ENCODE measurements around the gene GPM6B. TPM values are rescaled to one million over a fixed set of nuclear protein-coding genes. Genes with fewer than 3 reads are reported as not detected.
"Not testable (repeated sequence)": the region's sequence is repeated elsewhere in the genome, so short reads cannot be mapped to it uniquely, and the experiment has no call there.

Gene GPM6B
- total RNA-seq, 1 donor from 2014 or later, result not detected

GRCh38 chrX:13752646-13753045 lies 64.2 kb downstream of the GPM6B start:
- peaks cover 33% of the 10 kb centered on the region for H3K4me1 Mint-ChIP-seq (ENCODE audit: low read depth)
- peak overlapping the region; percentile 13 for H3K27ac Mint-ChIP-seq
- no peak for DNase-seq (ENCODE audit: low spot score)
- intact Hi-C loops (cut with micrococcal nuclease), result no loop called here
- H3K4me3 Mint-ChIP-seq, result no peak overlapping the region
- no peaks in the 10 kb centered on the region for H3K9me3 Mint-ChIP-seq
- no peaks in the 10 kb centered on the region for H3K27me3 Mint-ChIP-seq (ENCODE audit: insufficient read depth)
- H3K36me3 Mint-ChIP-seq (ENCODE audit: low read depth), result peaks cover 19% of the 10 kb centered on the region

GRCh38 chrX:13752141-13752540 lies 64.8 kb downstream of the GPM6B start:
- intact Hi-C loops (cut with micrococcal nuclease), result no loop called here
- Mint-ChIP-seq H3K4me3 (no peak overlapping the region), H3K36me3 (ENCODE audit: low read depth) (peaks cover 23% of the 10 kb centered on the region), H3K9me3 (no peaks in the 10 kb centered on the region), H3K4me1 (ENCODE audit: low read depth) (peaks cover 33% of the 10 kb centered on the region), H3K27ac (no peak overlapping the region), H3K27me3 (ENCODE audit: insufficient read depth) (no peaks in the 10 kb centered on the region)
- DNase-seq (ENCODE audit: low spot score), result no peak

GRCh38 chrX:13750812-13751211 lies 66.1 kb downstream of the GPM6B start:
- no peak for DNase-seq (ENCODE audit: low spot score)
- H3K27me3 Mint-ChIP-seq (ENCODE audit: insufficient read depth), result no peaks in the 10 kb centered on the region
- intact Hi-C loops (cut with micrococcal nuclease), result loop anchor here (1.0 to 2.0 kb wide), 3 partner anchors 93 to 281 kb away; no protein-coding TSS in a partner anchor
- H3K4me1 Mint-ChIP-seq (ENCODE audit: low read depth), result peaks cover 33% of the 10 kb centered on the region
- no peak overlapping the region for H3K4me3 Mint-ChIP-seq
- no peaks in the 10 kb centered on the region for H3K9me3 Mint-ChIP-seq
- H3K36me3 Mint-ChIP-seq (ENCODE audit: low read depth), result peaks cover 30% of the 10 kb centered on the region
- H3K27ac Mint-ChIP-seq, result peak overlapping the region; percentile 20

GRCh38 chrX:13750204-13750603 lies 66.7 kb downstream of the GPM6B start:
- Mint-ChIP-seq H3K27ac (no peak overlapping the region), H3K4me1 (ENCODE audit: low read depth) (peaks cover 29% of the 10 kb centered on the region), H3K4me3 (no peak overlapping the region), H3K36me3 (ENCODE audit: low read depth) (peaks cover 32% of the 10 kb centered on the region), H3K27me3 (ENCODE audit: insufficient read depth) (no peaks in the 10 kb centered on the region), H3K9me3 (no peaks in the 10 kb centered on the region)
- intact Hi-C loops (cut with micrococcal nuclease), result loop anchor here (1.0 to 2.0 kb wide), 3 partner anchors 92 to 282 kb away; no protein-coding TSS in a partner anchor
- DNase-seq (ENCODE audit: low spot score), result no peak

- Mint-ChIP-seq H3K27ac (no peak overlapping the region), H3K27me3 (ENCODE audit: insufficient read depth) (no peaks in the 10 kb centered on the region), H3K4me1 (ENCODE audit: low read depth) (peaks cover 24% of the 10 kb centered on the region), H3K36me3 (ENCODE audit: low read depth) (peaks cover 29% of the 10 kb centered on the region), H3K9me3 (no peaks in the 10 kb centered on the region), H3K4me3 (no peak overlapping the region)
- DNase-seq (ENCODE audit: low spot score), result no peak
- intact Hi-C loops (cut with micrococcal nuclease), result no loop called here
Observed at GRCh38 chrX:13748486-13748885, 68.4 kb downstream of the GPM6B start.

GRCh38 chrX:13747836-13748235 lies 69.1 kb downstream of the GPM6B start:
- no peak overlapping the region for H3K27ac Mint-ChIP-seq
- no peak overlapping the region for H3K4me3 Mint-ChIP-seq
- DNase-seq (ENCODE audit: low spot score), result no peak
- no peaks in the 10 kb centered on the region for H3K27me3 Mint-ChIP-seq (ENCODE audit: insufficient read depth)
- peaks cover 24% of the 10 kb centered on the region for H3K4me1 Mint-ChIP-seq (ENCODE audit: low read depth)
- peaks cover 25% of the 10 kb centered on the region for H3K36me3 Mint-ChIP-seq (ENCODE audit: low read depth)
- intact Hi-C loops (cut with micrococcal nuclease), result no loop called here
- H3K9me3 Mint-ChIP-seq, result no peaks in the 10 kb centered on the region

GRCh38 chrX:13742397-13743176 lies 74.3 kb downstream of the GPM6B start:
- Mint-ChIP-seq H3K9me3 (no peaks in the 10 kb centered on the region), H3K4me1 (ENCODE audit: low read depth) (peaks cover 21% of the 10 kb centered on the region), H3K4me3 (peak overlapping the region; percentile 51), H3K27me3 (ENCODE audit: insufficient read depth) (no peaks in the 10 kb centered on the region), H3K36me3 (ENCODE audit: low read depth) (peaks cover 19% of the 10 kb centered on the region), H3K27ac (peak overlapping the region; percentile 55)
- intact Hi-C loops (cut with micrococcal nuclease), result loop anchor here (1.0 to 5.0 kb wide), 4 partner anchors 8 to 1460 kb away; partner anchors contain the start of genes GEMIN8, OFD1 and TRAPPC2
- peak; percentile 8 for DNase-seq (ENCODE audit: low spot score)

GRCh38 chrX:13741695-13742094 lies 75.2 kb downstream of the GPM6B start:
- intact Hi-C loops (cut with micrococcal nuclease), result loop anchor here (2.0 to 5.0 kb wide), 3 partner anchors 169 to 1461 kb away; partner anchors contain the start of gene GEMIN8
- no peak for DNase-seq (ENCODE audit: low spot score)
- H3K4me1 Mint-ChIP-seq (ENCODE audit: low read depth), result peaks cover 25% of the 10 kb centered on the region
- peaks cover 12% of the 10 kb centered on the region for H3K36me3 Mint-ChIP-seq (ENCODE audit: low read depth)
- H3K27ac Mint-ChIP-seq, result no peak overlapping the region
- H3K4me3 Mint-ChIP-seq, result no peak overlapping the region
- H3K9me3 Mint-ChIP-seq, result no peaks in the 10 kb centered on the region
- H3K27me3 Mint-ChIP-seq (ENCODE audit: insufficient read depth), result no peaks in the 10 kb centered on the region

- H3K27me3 Mint-ChIP-seq (ENCODE audit: insufficient read depth), result peaks cover 2% of the 10 kb centered on the region
- peak within 1 kb of the TSS; percentile 98 for H3K27ac Mint-ChIP-seq
- H3K9me3 Mint-ChIP-seq, result no peaks in the 10 kb centered on the region
- peak; percentile 88 for DNase-seq (ENCODE audit: low spot score)
- H3K36me3 Mint-ChIP-seq (ENCODE audit: low read depth), result peaks cover 26% of the 10 kb centered on the region
- H3K4me3 Mint-ChIP-seq, result peak within 1 kb of the TSS; percentile 97
- intact Hi-C loops (cut with micrococcal nuclease), result loop anchor here (1.0 to 10.0 kb wide), 12 partner anchors 9 to 1980 kb away; partner anchors contain the start of genes FANCB, MOSPD2, MSL3 and PIGA
- H3K4me1 Mint-ChIP-seq (ENCODE audit: low read depth), result peaks cover 49% of the 10 kb centered on the region
Observed at GRCh38 chrX:13734278-13735172, 82.4 kb downstream of the GPM6B start, which contains the start of the genes OFD1 and TRAPPC2. Gene OFD1, plus strand, starts transcription at chrX:13734748. Its CDS starts 324 bp downstream, at chrX:13735072. Gene TRAPPC2, minus strand, starts transcription at chrX:13734620. Its CDS starts 14,657 bp downstream, at chrX:13719963.

- H3K9me3 Mint-ChIP-seq, result no peaks in the 10 kb centered on the region
- peak overlapping the region; percentile 92 for H3K27ac Mint-ChIP-seq
- peaks cover 2% of the 10 kb centered on the region for H3K27me3 Mint-ChIP-seq (ENCODE audit: insufficient read depth)
- peak overlapping the region; percentile 97 for H3K4me3 Mint-ChIP-seq
- intact Hi-C loops (cut with micrococcal nuclease), result loop anchor here (1.0 to 10.0 kb wide), 9 partner anchors 8 to 1979 kb away; partner anchors contain the start of genes FANCB, MOSPD2, MSL3 and PIGA
- DNase-seq (ENCODE audit: low spot score), result no peak
- peaks cover 54% of the 10 kb centered on the region for H3K4me1 Mint-ChIP-seq (ENCODE audit: low read depth)
- peaks cover 32% of the 10 kb centered on the region for H3K36me3 Mint-ChIP-seq (ENCODE audit: low read depth)
Observed at GRCh38 chrX:13733506-13733905, 83.4 kb downstream of the GPM6B start.

GRCh38 chrX:13732246-13733067 lies 84.4 kb downstream of the GPM6B start:
- H3K4me3 Mint-ChIP-seq, result peak overlapping the region; percentile 97
- peak overlapping the region; percentile 38 for H3K27ac Mint-ChIP-seq
- peaks cover 41% of the 10 kb centered on the region for H3K36me3 Mint-ChIP-seq (ENCODE audit: low read depth)
- no peak for DNase-seq (ENCODE audit: low spot score)
- peaks cover 2% of the 10 kb centered on the region for H3K27me3 Mint-ChIP-seq (ENCODE audit: insufficient read depth)
- H3K9me3 Mint-ChIP-seq, result no peaks in the 10 kb centered on the region
- H3K4me1 Mint-ChIP-seq (ENCODE audit: low read depth), result peaks cover 63% of the 10 kb centered on the region
- intact Hi-C loops (cut with micrococcal nuclease), result loop anchor here (1.0 to 10.0 kb wide), 9 partner anchors 7 to 1978 kb away; partner anchors contain the start of genes FANCB, MOSPD2, MSL3 and PIGA

- peaks cover 51% of the 10 kb centered on the region for H3K36me3 Mint-ChIP-seq (ENCODE audit: low read depth)
- DNase-seq (ENCODE audit: low spot score); H3K27ac Mint-ChIP-seq; H3K4me3 Mint-ChIP-seq; H3K9me3 Mint-ChIP-seq; H3K27me3 Mint-ChIP-seq (ENCODE audit: insufficient read depth): not testable (repeated sequence)
- intact Hi-C loops (cut with micrococcal nuclease), result loop anchor here (5.0 to 10.0 kb wide), 7 partner anchors 63 to 1976 kb away; partner anchors contain the start of genes FANCB, MOSPD2, MSL3 and PIGA
- H3K4me1 Mint-ChIP-seq (ENCODE audit: low read depth), result peaks cover 72% of the 10 kb centered on the region
Observed at GRCh38 chrX:13730523-13730922, 86.4 kb downstream of the GPM6B start.

Measured in activated T-helper 1 cell treated with anti-CD3 and anti-CD28 coated beads, Interleukin-12 subunit alpha, Interleukin-12 subunit beta, Interleukin-2, Interleukin-4 antibody, amounts not matched to agents 30 ng/mL and 10 ng/mL and 1 ng/mL, durations not matched to agents 14 hours and 24 hours and 36 hours (primary cell).